Measurements from ENCODE around the gene SMIM33. TPM values are rescaled to one million over a fixed set of nuclear protein-coding genes. Genes with fewer than 3 reads are reported as not detected.
"Not testable (repeated sequence)": the region's sequence is repeated elsewhere in the genome, so short reads cannot be mapped to it uniquely, and the experiment has no call there.

SMIM33 gene
- total RNA-seq, 1 donor from 2014 or later = not detected

DNA sequence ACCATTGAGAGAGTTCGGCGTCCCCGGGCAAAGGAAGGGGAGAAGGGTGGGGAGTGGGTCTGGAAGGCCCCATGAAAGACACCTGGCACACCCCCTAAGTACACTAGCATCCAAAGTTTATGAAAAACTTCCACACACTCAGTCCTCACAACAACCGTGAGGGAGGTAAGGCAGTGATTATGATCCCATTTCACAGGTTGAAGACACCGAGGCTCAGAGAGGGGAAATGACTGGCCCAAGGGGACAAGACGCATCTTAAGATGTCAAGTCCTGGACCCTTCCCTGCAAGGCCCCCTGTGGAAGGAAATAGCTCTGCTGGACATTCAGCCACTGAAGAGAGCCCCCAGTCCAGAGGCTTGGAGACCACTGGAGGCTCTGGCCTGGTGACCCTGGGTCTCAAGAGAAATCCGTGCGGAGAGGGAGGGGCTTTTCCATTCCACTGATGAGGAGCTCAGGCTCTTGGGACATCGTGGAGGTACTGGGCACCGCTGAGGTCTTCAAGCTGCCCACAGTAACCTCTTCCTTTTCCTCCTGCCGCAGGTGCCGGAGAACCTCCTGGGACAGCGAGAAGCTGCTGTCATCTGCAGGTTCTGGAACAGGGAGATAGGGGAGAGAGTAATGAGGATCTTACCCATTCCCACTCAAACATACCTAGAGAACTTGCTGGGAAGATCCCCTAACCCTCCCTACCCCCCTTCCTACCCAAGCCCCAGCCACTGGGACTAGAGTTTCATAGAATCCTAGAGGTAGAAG is 5.2 kb downstream of the SMIM33 start:
- DNase-seq (ENCODE audit: low spot score in 2 of 2) = no peak
- Histone ChIP-seq H3K9me3 (no peaks in the 10 kb centered on the region), H3K27me3 (no peaks in the 10 kb centered on the region), H3K4me3 (no peak overlapping the region), H3K36me3 (peaks cover 33 to 56% of the 10 kb centered on the region in 2 donors), H3K27ac (peak overlapping the region in 1 of 2 donors; percentile 11), H3K4me1 (peaks cover 0 to 18% of the 10 kb centered on the region in 2 donors)
- intact Hi-C loops (cut with DNase I) = no loop called here
- TF ChIP-seq CTCF (IDR thresholded peaks at IDR 0.05) = no peak

DNA sequence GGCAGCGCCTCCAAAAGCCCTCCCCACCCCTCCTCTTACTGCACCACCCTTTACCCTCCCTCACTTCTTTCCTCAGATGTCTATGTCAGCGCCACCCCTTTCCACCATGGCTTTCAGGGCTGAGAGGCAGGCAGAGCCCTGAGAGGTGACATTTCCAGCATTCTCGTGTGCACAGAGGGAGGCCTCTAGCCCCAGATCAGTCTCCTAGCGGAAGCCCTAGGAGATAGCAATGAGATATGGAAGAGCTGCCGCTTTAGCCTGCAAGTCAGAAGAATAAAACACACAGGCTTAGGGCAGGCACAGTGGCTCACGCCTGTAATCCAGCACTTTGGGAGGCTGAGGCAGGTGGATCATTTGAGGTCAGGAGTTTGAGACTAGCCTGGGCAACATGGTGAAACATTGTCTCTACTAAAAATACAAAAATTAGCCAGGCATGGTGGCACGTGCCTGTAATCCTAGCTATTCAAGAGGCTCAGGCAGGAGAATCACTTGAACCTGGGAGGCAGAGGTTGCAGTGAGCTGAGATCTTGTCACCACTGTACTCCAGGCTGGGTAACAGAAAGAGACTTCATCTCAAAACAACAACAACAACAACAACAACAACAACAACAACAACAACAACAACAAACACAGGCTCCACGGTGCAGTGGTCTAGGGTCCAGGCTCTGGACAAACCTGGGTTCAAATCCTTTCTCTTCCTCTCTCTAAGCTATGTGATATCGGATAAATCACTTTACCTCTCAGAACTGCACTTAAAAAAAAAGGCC is 8.0 kb downstream of the SMIM33 start:
- H3K4me3 ChIP-seq; intact Hi-C loops (cut with DNase I); H3K27me3 ChIP-seq; DNase-seq (ENCODE audit: low spot score in 2 of 2); H3K9me3 ChIP-seq: not testable (repeated sequence)
- Histone ChIP-seq H3K27ac (peak overlapping the region; percentile 5 to 70), H3K36me3 (peaks cover 33 to 56% of the 10 kb centered on the region in 2 donors), H3K4me1 (peaks cover 0 to 25% of the 10 kb centered on the region in 2 donors)

- H3K4me3 ChIP-seq; H3K27me3 ChIP-seq; H3K9me3 ChIP-seq; DNase-seq (ENCODE audit: low spot score in 2 of 2): not testable (repeated sequence)
- peak overlapping the region; percentile 5 to 96 for H3K27ac ChIP-seq
- intact Hi-C loops (cut with DNase I) = loop anchor here (2.0 to 5.0 kb wide), 2 partner anchors 57 to 187 kb away; partner anchors contain the start of gene MATR3
- peaks cover 33 to 56% of the 10 kb centered on the region in 2 donors for H3K36me3 ChIP-seq
- H3K4me1 ChIP-seq = peaks cover 2 to 25% of the 10 kb centered on the region in 2 donors
Measured at GRCh38 chr5:139479729-139480128, 8.9 kb downstream of the SMIM33 start.

GRCh38 chr5:139481122-139481533 is 10.3 kb downstream of the SMIM33 start:
- Histone ChIP-seq H3K36me3 (peaks cover 27 to 42% of the 10 kb centered on the region in 2 donors), H3K4me3 (peak overlapping the region; percentile 64 to 74), H3K27ac (peak overlapping the region; percentile 96 to 98), H3K4me1 (peaks cover 4 to 27% of the 10 kb centered on the region in 2 donors), H3K27me3 (no peaks in the 10 kb centered on the region), H3K9me3 (no peaks in the 10 kb centered on the region)
- TF ChIP-seq CTCF (IDR thresholded peaks at IDR 0.05) = no peak
- DNase-seq (ENCODE audit: low spot score in 2 of 2) = peak in 1 of 2 donors; percentile 85
- intact Hi-C loops (cut with DNase I) = loop anchor here (2.0 to 5.0 kb wide), 2 partner anchors 58 to 189 kb away; partner anchors contain the start of gene MATR3

GRCh38 chr5:139481580-139482049 is 10.8 kb downstream of the SMIM33 start:
- H3K9me3 ChIP-seq = no peaks in the 10 kb centered on the region
- peaks cover 24 to 37% of the 10 kb centered on the region in 2 donors for H3K36me3 ChIP-seq
- no peaks in the 10 kb centered on the region for H3K27me3 ChIP-seq
- H3K4me3 ChIP-seq = peak overlapping the region; percentile 64 to 74
- peak overlapping the region; percentile 96 to 98 for H3K27ac ChIP-seq
- intact Hi-C loops (cut with DNase I) = loop anchor here (1.0 to 5.0 kb wide), 5 partner anchors 32 to 189 kb away; partner anchors contain the start of genes DNAJC18 and MATR3
- DNase-seq (ENCODE audit: low spot score in 2 of 2) = peak in 1 of 2 donors; percentile 70
- H3K4me1 ChIP-seq = peaks cover 4 to 27% of the 10 kb centered on the region in 2 donors
- TF ChIP-seq CTCF (IDR thresholded peaks at IDR 0.05) = peak in 1 of 3 experiments; percentile 47

- intact Hi-C loops (cut with DNase I) = loop anchor here (1.0 to 5.0 kb wide), 4 partner anchors 31 to 190 kb away; partner anchors contain the start of genes DNAJC18 and MATR3
- TF ChIP-seq CTCF (IDR thresholded peaks at IDR 0.05) = no peak
- peak within 1 kb of the TSS; percentile 96 to 98 for H3K27ac ChIP-seq
- H3K36me3 ChIP-seq = peaks cover 17 to 30% of the 10 kb centered on the region in 2 donors
- peak within 1 kb of the TSS; percentile 64 to 74 for H3K4me3 ChIP-seq
- DNase-seq (ENCODE audit: low spot score in 2 of 2) = peak; percentile 53 to 93
- no peaks in the 10 kb centered on the region for H3K27me3 ChIP-seq
- H3K4me1 ChIP-seq = peaks cover 4 to 27% of the 10 kb centered on the region in 2 donors
- H3K9me3 ChIP-seq = no peaks in the 10 kb centered on the region
Measured at GRCh38 chr5:139482050-139482889, 11.5 kb downstream of the SMIM33 start, which contains the start of gene STING1. STING1 (minus strand) TSS chr5:139482758; CDS start chr5:139481704, 1,054 bp downstream.

DNA sequence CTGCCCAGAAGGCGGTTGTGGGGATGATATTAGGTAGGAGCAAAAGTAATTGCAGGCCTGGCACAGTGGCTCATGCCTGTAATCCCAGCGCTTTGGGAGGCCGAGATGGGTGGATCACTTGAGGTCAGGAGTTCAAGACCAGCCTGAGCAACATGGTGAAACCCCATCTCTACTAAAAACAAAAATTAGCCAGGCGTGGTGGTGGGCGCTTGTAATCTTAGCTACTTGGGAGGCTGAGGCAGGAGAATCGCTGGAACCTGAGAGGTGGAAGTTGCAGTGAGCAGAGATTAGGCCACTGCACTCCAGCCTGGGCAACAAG is 12.0 kb downstream of the SMIM33 start:
- peak overlapping the region; percentile 96 to 98 for H3K27ac ChIP-seq
- H3K36me3 ChIP-seq = peaks cover 11 to 24% of the 10 kb centered on the region in 2 donors
- H3K27me3 ChIP-seq; DNase-seq (ENCODE audit: low spot score in 2 of 2); H3K9me3 ChIP-seq: not testable (repeated sequence)
- intact Hi-C loops (cut with DNase I) = loop anchor here (1.0 to 5.0 kb wide), 4 partner anchors 30 to 191 kb away; partner anchors contain the start of genes DNAJC18 and MATR3
- peaks cover 4 to 27% of the 10 kb centered on the region in 2 donors for H3K4me1 ChIP-seq
- H3K4me3 ChIP-seq = peak overlapping the region; percentile 64 to 74

All from ascending aorta (tissue), 2 donors.